Measurements from ENCODE around the gene ZNF275. TPM values are rescaled to one million over a fixed set of nuclear protein-coding genes. Genes with fewer than 3 reads are reported as not detected.

ZNF275 gene
- total and polyA plus RNA-seq, 4 donors = 2.7 to 11.5 (median 6.7) TPM

DNA sequence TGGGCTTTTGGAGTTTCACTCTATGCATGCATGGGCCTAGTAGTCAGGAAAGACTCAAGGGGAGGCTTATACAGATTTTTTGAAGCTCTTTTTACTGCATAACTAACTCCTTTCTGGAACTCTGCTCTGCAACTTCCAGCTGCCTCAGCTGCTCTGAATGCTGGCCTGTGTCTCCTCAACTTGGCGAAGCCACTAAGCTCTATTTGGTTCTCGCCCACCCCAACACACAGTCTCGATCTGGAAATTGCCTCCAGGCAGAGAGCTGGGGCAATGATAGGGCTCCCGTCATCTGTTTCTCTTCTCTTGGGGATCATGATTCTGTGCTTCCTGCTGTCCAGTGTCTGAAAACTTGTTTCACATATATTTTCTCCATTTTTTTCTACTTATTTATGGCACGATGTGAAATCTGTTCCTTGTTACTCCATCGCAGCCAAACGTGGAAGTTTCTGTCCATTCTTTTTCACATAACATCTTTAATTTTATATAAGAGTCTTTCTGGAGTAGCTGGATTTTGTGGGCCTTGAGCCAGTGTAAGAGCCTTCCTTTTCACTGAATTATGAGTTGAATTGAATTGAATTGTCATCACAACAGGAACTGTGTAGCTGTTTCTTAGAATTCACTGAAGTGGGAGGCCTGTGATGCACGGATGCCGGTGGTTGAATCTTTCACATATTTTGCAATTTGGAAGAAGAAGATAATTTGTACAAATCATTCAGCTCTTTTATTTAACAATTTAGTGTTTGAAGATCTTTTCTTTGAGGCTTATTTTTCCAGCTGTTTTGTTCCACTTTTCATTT is 9.0 kb downstream of the ZNF275 start:
- Histone ChIP-seq H3K4me1 (ENCODE audit: control insufficient read depth in 5 of 5, insufficient read depth in 5 of 5, low read length in 5 of 5) (peaks cover 0 to 2% (median 0%) of the 10 kb centered on the region in 5 donors), H3K9me3 (ENCODE audit: control insufficient read depth in 4 of 4, insufficient read depth in 3 of 4, low read length in 3 of 4) (peaks cover 0 to 20% (median 2%) of the 10 kb centered on the region in 4 donors), H3K36me3 (ENCODE audit: control insufficient read depth in 4 of 4, insufficient read depth in 4 of 4, low read length in 4 of 4) (peaks cover 4 to 10% (median 9%) of the 10 kb centered on the region in 4 donors), H3K27me3 (ENCODE audit: control insufficient read depth in 3 of 3, insufficient read depth in 3 of 3, low read length in 2 of 3) (no peaks in the 10 kb centered on the region), H3K4me3 (no peak overlapping the region), H3K27ac (ENCODE audit: low read depth in 1 of 2, low read length in 1 of 2) (no peak overlapping the region), H3K9ac (ENCODE audit: insufficient read depth in 1 of 2, low read length in 2 of 2) (no peak overlapping the region)
- no peak for DNase-seq
- ATAC-seq (ENCODE audit: insufficient read depth, low FRiP score) = no peak
- WGBS, 2 donors = 82 to 84% methylated on average over 9 of the region's 9 CpGs
- no peak for TF ChIP-seq CTCF (IDR thresholded peaks at IDR 0.05; ENCODE audit: control extremely low read depth, extremely low read depth)

DNA sequence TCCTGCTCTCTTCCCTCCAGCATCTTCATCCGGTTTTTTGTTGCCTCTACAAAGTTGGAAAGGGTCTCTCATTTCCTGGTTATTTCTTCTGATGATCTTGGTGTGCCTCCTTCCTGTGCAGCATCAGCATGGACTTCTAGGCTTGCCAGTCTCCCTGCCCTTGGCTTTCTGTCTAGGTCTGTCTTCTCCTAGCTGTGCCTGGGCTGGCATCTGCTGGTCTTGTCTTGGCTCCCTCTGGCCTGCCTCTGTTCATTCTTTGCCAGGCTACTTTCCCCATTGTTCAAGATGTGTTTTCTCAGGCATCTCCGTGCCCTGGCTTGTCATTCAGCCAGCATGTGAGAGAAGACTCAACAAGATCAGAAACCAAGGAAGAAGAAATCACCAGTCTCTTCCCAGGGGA is 9.7 kb downstream of the ZNF275 start:
- H3K4me3 ChIP-seq = no peak overlapping the region
- H3K9ac ChIP-seq (ENCODE audit: insufficient read depth in 1 of 2, low read length in 2 of 2) = no peak overlapping the region
- H3K9me3 ChIP-seq (ENCODE audit: control insufficient read depth in 4 of 4, insufficient read depth in 3 of 4, low read length in 3 of 4) = peaks cover 0 to 17% (median 2%) of the 10 kb centered on the region in 4 donors
- TF ChIP-seq CTCF (IDR thresholded peaks at IDR 0.05; ENCODE audit: control extremely low read depth, extremely low read depth) = no peak
- no peaks in the 10 kb centered on the region for H3K27me3 ChIP-seq (ENCODE audit: control insufficient read depth in 3 of 3, insufficient read depth in 3 of 3, low read length in 2 of 3)
- H3K36me3 ChIP-seq (ENCODE audit: control insufficient read depth in 4 of 4, insufficient read depth in 4 of 4, low read length in 4 of 4) = peaks cover 4 to 12% (median 10%) of the 10 kb centered on the region in 4 donors
- no peak overlapping the region for H3K27ac ChIP-seq (ENCODE audit: low read depth in 1 of 2, low read length in 1 of 2)
- 72 to 93% methylated on average over 2 of the region's 2 CpGs for WGBS, 2 donors
- no peak for DNase-seq
- no peak for ATAC-seq (ENCODE audit: insufficient read depth, low FRiP score)
- H3K4me1 ChIP-seq (ENCODE audit: control insufficient read depth in 5 of 5, insufficient read depth in 5 of 5, low read length in 5 of 5) = peaks cover 0 to 2% (median 0%) of the 10 kb centered on the region in 5 donors

DNA sequence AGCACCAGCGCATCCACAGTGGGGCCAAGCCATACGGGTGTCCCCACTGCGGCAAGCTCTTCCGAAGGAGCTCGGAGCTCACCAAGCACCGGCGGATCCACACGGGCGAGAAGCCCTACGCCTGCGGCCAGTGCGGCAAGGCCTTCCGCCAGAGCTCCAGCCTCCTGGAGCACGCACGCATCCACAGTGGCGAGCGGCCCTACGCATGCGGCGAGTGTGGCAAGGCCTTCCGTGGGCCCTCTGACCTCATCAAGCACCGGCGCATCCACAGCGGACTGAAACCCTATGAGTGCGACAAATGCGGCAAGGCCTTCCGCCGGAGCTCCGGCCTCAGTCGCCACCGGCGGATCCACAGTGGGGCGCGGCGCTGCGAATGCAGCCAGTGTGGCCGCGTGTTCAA is 13.6 kb downstream of the ZNF275 start:
- H3K27ac ChIP-seq (ENCODE audit: low read depth in 1 of 2, low read length in 1 of 2) = no peak overlapping the region
- H3K9ac ChIP-seq (ENCODE audit: insufficient read depth in 1 of 2, low read length in 2 of 2) = no peak overlapping the region
- H3K27me3 ChIP-seq (ENCODE audit: control insufficient read depth in 3 of 3, insufficient read depth in 3 of 3, low read length in 2 of 3) = no peaks in the 10 kb centered on the region
- H3K4me1 ChIP-seq (ENCODE audit: control insufficient read depth in 5 of 5, insufficient read depth in 5 of 5, low read length in 5 of 5) = no peaks in the 10 kb centered on the region
- no peak overlapping the region for H3K4me3 ChIP-seq
- H3K9me3 ChIP-seq (ENCODE audit: control insufficient read depth in 4 of 4, insufficient read depth in 3 of 4, low read length in 3 of 4) = peaks cover 0 to 15% (median 0%) of the 10 kb centered on the region in 4 donors
- no peak for TF ChIP-seq CTCF (IDR thresholded peaks at IDR 0.05; ENCODE audit: control extremely low read depth, extremely low read depth)
- WGBS, 2 donors = 95 to 98% methylated on average over 34 to 38 of the region's 38 CpGs
- DNase-seq (no peak), ATAC-seq (ENCODE audit: insufficient read depth, low FRiP score) (no peak)
- peaks cover 5 to 14% (median 10%) of the 10 kb centered on the region in 4 donors for H3K36me3 ChIP-seq (ENCODE audit: control insufficient read depth in 4 of 4, insufficient read depth in 4 of 4, low read length in 4 of 4)

All from lung (tissue), 12 donors.